K562 (cell line): ENCODE results near the gene GLTP. TPM values are rescaled to one million over a fixed set of nuclear protein-coding genes. Genes with fewer than 3 reads are reported as not detected.

Experiments used
- CEBPZ ChIP-seq: fragments of 150-350 bp; IDR thresholded peaks from 2 replicates; pipeline ENCODE4 v1.6.1; 2014; ENCODE audit warnings: low read depth, mild to moderate bottlenecking, low read length, borderline replicate concordance
- CSDE1 ChIP-seq, 2 experiments: fragments of 450-650 bp; IDR thresholded peaks; 2 replicates each; pipeline ENCODE4 v1.6.1; 2016; ENCODE audit warnings: mild to moderate bottlenecking in 1 of 2
- E2F6 ChIP-seq, 2 experiments: IDR thresholded peaks; 2 replicates each; pipeline ENCODE4 v1.6.1; 2011; ENCODE audit warnings: borderline replicate concordance in 1 of 2, control low read depth in 1 of 2, low read depth in 1 of 2, low read length in 1 of 2, mild to moderate bottlenecking in 1 of 2, mixed read lengths in 1 of 2, moderate library complexity in 1 of 2; ENCODE audit not compliant: insufficient read depth in 1 of 2, insufficient read length in 1 of 2, poor library complexity in 1 of 2, severe bottlenecking in 1 of 2; ENCODE audit errors: extremely low read depth in 1 of 2
- FOXK2 ChIP-seq, 2 experiments: fragments of 450-650 bp; IDR thresholded peaks in 1 of 2; conservative IDR thresholded peaks in 1 of 2; 2 replicates each; pipeline ENCODE4 v1.6.1; 2016; ENCODE audit warnings: low read depth in 2 of 2, mild to moderate bottlenecking in 1 of 2
- HDAC1 ChIP-seq, 2 experiments: fragments of 450-650 bp; IDR thresholded peaks; 2 replicates each; pipeline ENCODE4 v1.6.1; 2016 to 2017; ENCODE audit warnings: inconsistent platforms in 1 of 2, mild to moderate bottlenecking in 1 of 2, moderate library complexity in 1 of 2
- KLF6 ChIP-seq: fragments of 250-450 bp; sonication (Bioruptor Pico); IDR thresholded peaks from 2 replicates; pipeline ENCODE4 v1.4.0; 2020; ENCODE audit warnings: mild to moderate bottlenecking, moderate library complexity, borderline replicate concordance
- MXD1 ChIP-seq: fragments of 250-450 bp; sonication (Bioruptor Pico); IDR thresholded peaks from 2 replicates; pipeline ENCODE4 v1.8.0; 2021; ENCODE audit warnings: borderline replicate concordance, mild to moderate bottlenecking, moderate library complexity; ENCODE audit not compliant: poor library complexity, severe bottlenecking
- NR4A1 ChIP-seq, 2 experiments: fragments of 250-450 bp in 1 of 2; fragments of 450-650 bp in 1 of 2; sonication (Bioruptor Pico) in 1 of 2; IDR thresholded peaks; 2 replicates each; pipeline versions ENCODE4 v1.4.0 to v1.6.1; 2016 to 2020; ENCODE audit warnings: mild to moderate bottlenecking in 2 of 2, missing compliant biosample characterization in 1 of 2, missing genetic modification characterization in 1 of 2, moderate library complexity in 1 of 2
- RFX7 ChIP-seq: fragments of 250-450 bp; sonication (Bioruptor Pico); IDR thresholded peaks from 2 replicates; pipeline ENCODE4 v1.5.1; 2021; ENCODE audit warnings: mild to moderate bottlenecking
- THRAP3 ChIP-seq: fragments of 450-650 bp; IDR thresholded peaks from 2 replicates; pipeline ENCODE4 v1.6.1; 2016; ENCODE audit warnings: mild to moderate bottlenecking, inconsistent platforms, borderline replicate concordance
- TRIM28 ChIP-seq: fragments of 450-650 bp; IDR thresholded peaks from 2 replicates; pipeline ENCODE4 v1.6.1; 2017
- ZNF507 ChIP-seq: conservative IDR thresholded peaks from 2 replicates; pipeline ENCODE4 v1.6.1; 2017; ENCODE audit warnings: missing genetic modification characterization, missing compliant biosample characterization
- ZNF511 ChIP-seq: sonication (generic); formaldehyde crosslinking; IDR thresholded peaks from 2 replicates; pipeline ENCODE4 v1.8.0; 2022; ENCODE audit warnings: mild to moderate bottlenecking, missing genetic modification reagents
- polyA plus RNA-seq, 8 experiments: library from polyadenylated mRNA; depleted of rRNA in 4 of 8; stranded (reverse) in 5 of 8; unstranded in 3 of 8; fragments of >200 nt; fragmentation: Nextera tagmentation in 2 of 8; fragmentation: Illumina TruSeq in 1 of 8; extraction: Ambion mirVana in 2 of 8; extraction: Trizol in 1 of 8; gene quantifications; 2 replicates each; pipeline versions ENCODE4 v1.2.1 to v1.2.3, GENCODE V29; 2011 to 2014; ENCODE audit warnings: inconsistent platforms in 1 of 8, missing spikeins in 1 of 8
- total RNA-seq, 7 experiments: library from RNA; depleted of rRNA in 6 of 7; stranded (reverse); fragments of >200 nt in 6 of 7; fragmentation: Illumina TruSeq in 2 of 7; extraction: Trizol in 2 of 7; gene quantifications; 2 replicates each; pipeline versions ENCODE4 v1.2.1 to v1.2.3, GENCODE V29; 2011 to 2021; ENCODE audit warnings: low replicate concordance in 1 of 7
- TF ChIP-seq, protein P1 (sequence below): sonication (generic); formaldehyde crosslinking; IDR thresholded peaks from 2 replicates; pipeline ENCODE4 v1.8.0; 2023; ENCODE audit warnings: mild to moderate bottlenecking, missing genetic modification reagents
- TF ChIP-seq, protein P2 (sequence below): sonication (generic); formaldehyde crosslinking; IDR thresholded peaks from 2 replicates; pipeline ENCODE4 v1.8.1; 2023; ENCODE audit warnings: mild to moderate bottlenecking, missing genetic modification reagents

GLTP gene
- total and polyA plus RNA-seq, 9 of the 15 experiments (the other 6 are each of a cell fraction or from before 2014, with no cell fraction given), result 4.4 to 8.3 (median 6.1) TPM

DNA sequence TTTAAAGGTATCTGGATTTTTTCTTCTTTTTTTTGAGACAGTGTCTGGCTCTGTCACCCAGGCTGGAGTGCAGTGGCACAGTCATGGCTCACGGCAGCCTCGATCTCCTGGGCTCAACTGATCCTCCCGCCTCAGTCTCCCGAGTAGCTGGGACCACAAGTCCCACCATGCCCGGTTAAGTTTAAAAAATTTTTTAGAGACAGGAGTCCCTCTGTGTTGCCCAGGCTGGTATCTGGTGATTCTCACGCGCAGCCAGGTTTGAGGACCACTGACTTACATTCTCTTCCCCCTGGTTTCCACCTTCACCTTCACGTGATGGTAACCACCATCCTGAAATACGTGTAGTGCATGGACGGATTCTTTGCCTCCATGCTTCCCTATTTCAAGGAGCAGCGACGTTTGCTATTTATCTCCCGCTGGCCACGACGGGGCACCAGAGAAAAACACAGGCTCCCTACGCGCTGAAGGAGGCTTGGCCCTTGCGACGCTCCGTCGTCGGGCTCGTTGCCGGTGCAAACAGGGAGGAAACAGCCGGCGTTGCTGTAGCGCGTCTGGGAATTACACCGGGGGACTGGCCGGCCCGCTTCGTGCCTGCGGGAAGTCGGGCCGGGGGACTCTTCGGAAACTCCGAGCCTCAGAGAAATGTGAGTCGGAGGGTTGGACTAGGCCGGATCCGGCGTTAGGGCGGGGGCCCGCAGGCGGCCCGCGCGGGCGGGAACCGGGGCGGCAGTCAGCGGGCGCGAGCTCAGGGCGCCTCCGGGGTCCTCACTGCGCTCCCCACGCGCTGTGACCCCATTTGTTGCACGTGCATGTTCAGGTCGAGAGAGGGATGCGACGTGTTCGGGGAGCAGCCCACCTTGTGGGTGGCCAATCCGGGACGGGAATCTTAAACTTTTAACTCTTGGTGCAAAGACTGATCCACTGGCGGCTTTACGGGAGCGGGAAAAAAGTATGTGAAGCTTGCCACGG is 19.7 kb upstream of the GLTP start, which contains the start of gene TCHP (continued):
- peak; percentile 49 for TF ChIP-seq ZNF511 (CRISPR knock-in tag)
- no peak for TF ChIP-seq NR4A1 (CRISPR knock-in tag; IDR thresholded peaks at IDR 0.05)
- no peak for TF ChIP-seq NR4A1 (tag; IDR thresholded peaks at IDR 0.05)
- TF ChIP-seq FOXK2 (conservative IDR thresholded peaks at IDR 0.05 in 1 of 2, IDR thresholded peaks at IDR 0.05 in 1 of 2; ENCODE audit: low read depth in 2 of 2), result peak; percentile 96
- TF ChIP-seq, protein P1, sequence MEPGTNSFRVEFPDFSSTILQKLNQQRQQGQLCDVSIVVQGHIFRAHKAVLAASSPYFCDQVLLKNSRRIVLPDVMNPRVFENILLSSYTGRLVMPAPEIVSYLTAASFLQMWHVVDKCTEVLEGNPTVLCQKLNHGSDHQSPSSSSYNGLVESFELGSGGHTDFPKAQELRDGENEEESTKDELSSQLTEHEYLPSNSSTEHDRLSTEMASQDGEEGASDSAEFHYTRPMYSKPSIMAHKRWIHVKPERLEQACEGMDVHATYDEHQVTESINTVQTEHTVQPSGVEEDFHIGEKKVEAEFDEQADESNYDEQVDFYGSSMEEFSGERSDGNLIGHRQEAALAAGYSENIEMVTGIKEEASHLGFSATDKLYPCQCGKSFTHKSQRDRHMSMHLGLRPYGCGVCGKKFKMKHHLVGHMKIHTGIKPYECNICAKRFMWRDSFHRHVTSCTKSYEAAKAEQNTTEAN (CRISPR knock-in tag), result no peak
- TF ChIP-seq, protein P2, sequence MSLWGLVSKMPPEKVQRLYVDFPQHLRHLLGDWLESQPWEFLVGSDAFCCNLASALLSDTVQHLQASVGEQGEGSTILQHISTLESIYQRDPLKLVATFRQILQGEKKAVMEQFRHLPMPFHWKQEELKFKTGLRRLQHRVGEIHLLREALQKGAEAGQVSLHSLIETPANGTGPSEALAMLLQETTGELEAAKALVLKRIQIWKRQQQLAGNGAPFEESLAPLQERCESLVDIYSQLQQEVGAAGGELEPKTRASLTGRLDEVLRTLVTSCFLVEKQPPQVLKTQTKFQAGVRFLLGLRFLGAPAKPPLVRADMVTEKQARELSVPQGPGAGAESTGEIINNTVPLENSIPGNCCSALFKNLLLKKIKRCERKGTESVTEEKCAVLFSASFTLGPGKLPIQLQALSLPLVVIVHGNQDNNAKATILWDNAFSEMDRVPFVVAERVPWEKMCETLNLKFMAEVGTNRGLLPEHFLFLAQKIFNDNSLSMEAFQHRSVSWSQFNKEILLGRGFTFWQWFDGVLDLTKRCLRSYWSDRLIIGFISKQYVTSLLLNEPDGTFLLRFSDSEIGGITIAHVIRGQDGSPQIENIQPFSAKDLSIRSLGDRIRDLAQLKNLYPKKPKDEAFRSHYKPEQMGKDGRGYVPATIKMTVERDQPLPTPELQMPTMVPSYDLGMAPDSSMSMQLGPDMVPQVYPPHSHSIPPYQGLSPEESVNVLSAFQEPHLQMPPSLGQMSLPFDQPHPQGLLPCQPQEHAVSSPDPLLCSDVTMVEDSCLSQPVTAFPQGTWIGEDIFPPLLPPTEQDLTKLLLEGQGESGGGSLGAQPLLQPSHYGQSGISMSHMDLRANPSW (CRISPR knock-in tag), result no peak
- no peak for TF ChIP-seq CEBPZ
- TF ChIP-seq HDAC1 (IDR thresholded peaks at IDR 0.05), result peak in 1 of 2 experiments; percentile 70; a peak in 2 of 4 replicates
- TF ChIP-seq RFX7 (CRISPR knock-in tag), result no peak
- TF ChIP-seq THRAP3, result no peak
- no peak; the same call in 1 of the 2 replicates for TF ChIP-seq TRIM28
- no peak for TF ChIP-seq MXD1
- no peak for TF ChIP-seq CSDE1 (IDR thresholded peaks at IDR 0.05)
- TF ChIP-seq ZNF507 (tag), result no peak
- peak; percentile 80 to 94 for TF ChIP-seq E2F6 (IDR thresholded peaks at IDR 0.05; ENCODE audit: borderline replicate concordance in 1 of 2, extremely low read depth in 1 of 2, insufficient read depth in 1 of 2, insufficient read length in 1 of 2, low read depth in 1 of 2, low read length in 1 of 2, poor library complexity in 1 of 2, severe bottlenecking in 1 of 2)
- TF ChIP-seq KLF6 (CRISPR knock-in tag), result no peak
